ENCODE data around the gene COL1A2.

Gene COL1A2

GRCh38 chr7:94426980-94427875 lies 32.5 kb downstream of the COL1A2 start:
- no peak for TF ChIP-seq CTCF (IDR thresholded peaks at IDR 0.05)

GRCh38 chr7:94429153-94429552 lies 34.5 kb downstream of the COL1A2 start:
- no peak for TF ChIP-seq CTCF (IDR thresholded peaks at IDR 0.05)

- TF ChIP-seq CTCF (IDR thresholded peaks at IDR 0.05): no peak
Observed at GRCh38 chr7:94431176-94431575, 36.5 kb downstream of the COL1A2 start.

- no peak for TF ChIP-seq CTCF (IDR thresholded peaks at IDR 0.05)
Observed at GRCh38 chr7:94431619-94432280, 37.1 kb downstream of the COL1A2 start.

- TF ChIP-seq CTCF (IDR thresholded peaks at IDR 0.05): no peak
Observed at GRCh38 chr7:94432281-94432670, 37.6 kb downstream of the COL1A2 start.

GRCh38 chr7:94432817-94433216 lies 38.1 kb downstream of the COL1A2 start:
- TF ChIP-seq CTCF (IDR thresholded peaks at IDR 0.05): no peak

GRCh38 chr7:94433224-94433623 lies 38.5 kb downstream of the COL1A2 start:
- TF ChIP-seq CTCF (IDR thresholded peaks at IDR 0.05): no peak

All from LNCAP (cell line).